C1 segment of cervical spinal cord (tissue), 14 donors: Measurements from ENCODE around the gene MT1G.
"Not testable (repeated sequence)": the region's sequence is repeated elsewhere in the genome, so short reads cannot be mapped to it uniquely, and the experiment has no call there.

Source experiments
- DNase-seq, 14 donors: peaks; one replicate each; lab custom pipeline; 2025; lab: John Stamatoyannopoulos, UW

Gene MT1G

GRCh38 chr16:56667581-56668571 lies at the start of gene MT1G:
TSS of gene MT1G (minus strand) at chr16:56668065. CDS start at chr16:56667993, 72 bp downstream.
- peak in 3 of 14 donors; percentile 14 to 21 (median 21) for DNase-seq

- not testable (repeated sequence) for DNase-seq
Measured at GRCh38 chr16:56717532-56717931, 49.7 kb upstream of the MT1G start.

- DNase-seq, result no peak
Measured at GRCh38 chr16:56716761-56717160, 48.9 kb upstream of the MT1G start.

GRCh38 chr16:56715126-56715525 lies 47.3 kb upstream of the MT1G start:
- DNase-seq, result no peak

GRCh38 chr16:56713794-56714193 lies 45.9 kb upstream of the MT1G start:
- DNase-seq, result no peak

- no peak for DNase-seq
Measured at GRCh38 chr16:56711862-56712261, 44.0 kb upstream of the MT1G start.

GRCh38 chr16:56710181-56710737 lies 42.4 kb upstream of the MT1G start:
- no peak for DNase-seq

GRCh38 chr16:56709443-56710040 lies 41.7 kb upstream of the MT1G start:
- no peak for DNase-seq

- DNase-seq, result no peak
Measured at GRCh38 chr16:56708525-56709442, 40.9 kb upstream of the MT1G start.

GRCh38 chr16:56702836-56703235 lies 35.0 kb upstream of the MT1G start:
- DNase-seq, result no peak

GRCh38 chr16:56701534-56701933 lies 33.7 kb upstream of the MT1G start:
- no peak for DNase-seq

- DNase-seq, result no peak
Measured at GRCh38 chr16:56700631-56701030, 32.8 kb upstream of the MT1G start.

- no peak for DNase-seq
Measured at GRCh38 chr16:56700195-56700594, 32.3 kb upstream of the MT1G start.

- DNase-seq, result no peak
Measured at GRCh38 chr16:56697456-56698155, 29.7 kb upstream of the MT1G start.

GRCh38 chr16:56695246-56695645 lies 27.4 kb upstream of the MT1G start:
- DNase-seq, result no peak

GRCh38 chr16:56691885-56692284 lies 24.0 kb upstream of the MT1G start:
- no peak for DNase-seq

GRCh38 chr16:56690420-56691122 lies 22.7 kb upstream of the MT1G start:
- no peak for DNase-seq

- no peak for DNase-seq
Measured at GRCh38 chr16:56689171-56689570, 21.3 kb upstream of the MT1G start.

GRCh38 chr16:56688762-56689161 lies 20.9 kb upstream of the MT1G start:
- no peak for DNase-seq

GRCh38 chr16:56686758-56687157 lies 18.9 kb upstream of the MT1G start:
- no peak for DNase-seq
